ENCODE results near the gene PROP1.
"Not testable (repeated sequence)": the region's sequence is repeated elsewhere in the genome, so short reads cannot be mapped to it uniquely, and the experiment has no call there.

The PROP1 gene

GRCh38 chr5:177981296-177982071 is 14.6 kb downstream of the PROP1 start:
- Histone ChIP-seq H3K27ac (ENCODE audit: low read depth, low read length) (no peak overlapping the region), H3K4me1 (ENCODE audit: insufficient read depth, low read length) (no peaks in the 10 kb centered on the region), H3K9me3 (ENCODE audit: insufficient read depth, low read depth, low read length) (no peaks in the 10 kb centered on the region), H3K4me3 (ENCODE audit: low read length) (no peak overlapping the region), H3K9ac (ENCODE audit: low read depth, low read length) (no peak overlapping the region), H3K27me3 (ENCODE audit: insufficient read depth, low read length) (peaks cover 43% of the 10 kb centered on the region), H3K36me3 (ENCODE audit: insufficient read depth, low read length) (no peaks in the 10 kb centered on the region)
- 84% methylated on average over 24 of the region's 26 CpGs for WGBS

- Histone ChIP-seq H3K4me1 (ENCODE audit: insufficient read depth, low read length) (no peaks in the 10 kb centered on the region), H3K9ac (ENCODE audit: low read depth, low read length) (no peak overlapping the region), H3K4me3 (ENCODE audit: low read length) (no peak overlapping the region), H3K9me3 (ENCODE audit: insufficient read depth, low read depth, low read length) (no peaks in the 10 kb centered on the region), H3K27me3 (ENCODE audit: insufficient read depth, low read length) (peaks cover 36% of the 10 kb centered on the region), H3K36me3 (ENCODE audit: insufficient read depth, low read length) (no peaks in the 10 kb centered on the region), H3K27ac (ENCODE audit: low read depth, low read length) (no peak overlapping the region)
- WGBS = 74% methylated on average over 10 of the region's 10 CpGs
These were observed 15.3 kb downstream of the PROP1 start for GRCh38 chr5:177980743-177981151.

- WGBS = 75% methylated on average over 3 of the region's 8 CpGs
These were observed 18.4 kb downstream of the PROP1 start for GRCh38 chr5:177977600-177977999.

GRCh38 chr5:177973066-177973635 is 22.9 kb downstream of the PROP1 start:
- WGBS = 88% methylated on average over 4 of the region's 5 CpGs
- H3K9ac ChIP-seq (ENCODE audit: low read depth, low read length) = no peak overlapping the region
- no peaks in the 10 kb centered on the region for H3K36me3 ChIP-seq (ENCODE audit: insufficient read depth, low read length)
- H3K4me1 ChIP-seq (ENCODE audit: insufficient read depth, low read length) = no peaks in the 10 kb centered on the region
- no peak overlapping the region for H3K27ac ChIP-seq (ENCODE audit: low read depth, low read length)
- no peaks in the 10 kb centered on the region for H3K9me3 ChIP-seq (ENCODE audit: insufficient read depth, low read depth, low read length)
- H3K27me3 ChIP-seq (ENCODE audit: insufficient read depth, low read length) = no peaks in the 10 kb centered on the region
- H3K4me3 ChIP-seq (ENCODE audit: low read length) = no peak overlapping the region

More at GRCh38 chr5:177977600-177977999, 18.4 kb downstream of the PROP1 start:
- H3K9ac ChIP-seq (ENCODE audit: low read depth, low read length); H3K9me3 ChIP-seq (ENCODE audit: insufficient read depth, low read depth, low read length); H3K4me3 ChIP-seq (ENCODE audit: low read length); H3K4me1 ChIP-seq (ENCODE audit: insufficient read depth, low read length); H3K27ac ChIP-seq (ENCODE audit: low read depth, low read length); H3K36me3 ChIP-seq (ENCODE audit: insufficient read depth, low read length); H3K27me3 ChIP-seq (ENCODE audit: insufficient read depth, low read length): not testable (repeated sequence)

- no peak overlapping the region for H3K4me3 ChIP-seq (ENCODE audit: low read length)
- 94% methylated on average over 4 of the region's 4 CpGs for WGBS
These were observed 23.4 kb downstream of the PROP1 start for GRCh38 chr5:177972613-177973012.

GRCh38 chr5:177972014-177972413 is 24.0 kb downstream of the PROP1 start:
- not testable (repeated sequence) for H3K27me3 ChIP-seq (ENCODE audit: insufficient read depth, low read length); H3K9ac ChIP-seq (ENCODE audit: low read depth, low read length); H3K4me3 ChIP-seq (ENCODE audit: low read length); H3K36me3 ChIP-seq (ENCODE audit: insufficient read depth, low read length); H3K4me1 ChIP-seq (ENCODE audit: insufficient read depth, low read length); H3K9me3 ChIP-seq (ENCODE audit: insufficient read depth, low read depth, low read length); H3K27ac ChIP-seq (ENCODE audit: low read depth, low read length)
- 94% methylated on average over 10 of the region's 10 CpGs for WGBS

More at GRCh38 chr5:177972613-177973012, 23.4 kb downstream of the PROP1 start:
- no peaks in the 10 kb centered on the region for H3K27me3 ChIP-seq (ENCODE audit: insufficient read depth, low read length)
- no peak overlapping the region for H3K9ac ChIP-seq (ENCODE audit: low read depth, low read length)
- no peak overlapping the region for H3K27ac ChIP-seq (ENCODE audit: low read depth, low read length)
- no peaks in the 10 kb centered on the region for H3K9me3 ChIP-seq (ENCODE audit: insufficient read depth, low read depth, low read length)
- no peaks in the 10 kb centered on the region for H3K36me3 ChIP-seq (ENCODE audit: insufficient read depth, low read length)
- no peaks in the 10 kb centered on the region for H3K4me1 ChIP-seq (ENCODE audit: insufficient read depth, low read length)

- H3K9me3 ChIP-seq (ENCODE audit: insufficient read depth, low read depth, low read length) = no peaks in the 10 kb centered on the region
- H3K4me1 ChIP-seq (ENCODE audit: insufficient read depth, low read length) = no peaks in the 10 kb centered on the region
- H3K27me3 ChIP-seq (ENCODE audit: insufficient read depth, low read length) = no peaks in the 10 kb centered on the region
- H3K9ac ChIP-seq (ENCODE audit: low read depth, low read length) = no peak overlapping the region
- H3K4me3 ChIP-seq (ENCODE audit: low read length) = no peak overlapping the region
- H3K27ac ChIP-seq (ENCODE audit: low read depth, low read length) = no peak overlapping the region
- WGBS = 92% methylated on average over 8 of the region's 8 CpGs
- no peaks in the 10 kb centered on the region for H3K36me3 ChIP-seq (ENCODE audit: insufficient read depth, low read length)
These were observed 27.3 kb downstream of the PROP1 start for GRCh38 chr5:177968661-177969211.

GRCh38 chr5:177967221-177967887 is 28.7 kb downstream of the PROP1 start:
- no peak overlapping the region for H3K9ac ChIP-seq (ENCODE audit: low read depth, low read length)
- no peak overlapping the region for H3K4me3 ChIP-seq (ENCODE audit: low read length)
- no peaks in the 10 kb centered on the region for H3K4me1 ChIP-seq (ENCODE audit: insufficient read depth, low read length)
- H3K27ac ChIP-seq (ENCODE audit: low read depth, low read length) = no peak overlapping the region
- WGBS = 97% methylated on average over 8 of the region's 9 CpGs
- no peaks in the 10 kb centered on the region for H3K36me3 ChIP-seq (ENCODE audit: insufficient read depth, low read length)
- H3K27me3 ChIP-seq (ENCODE audit: insufficient read depth, low read length) = no peaks in the 10 kb centered on the region
- H3K9me3 ChIP-seq (ENCODE audit: insufficient read depth, low read depth, low read length) = no peaks in the 10 kb centered on the region

GRCh38 chr5:177966839-177967166 is 29.2 kb downstream of the PROP1 start:
- no peaks in the 10 kb centered on the region for H3K27me3 ChIP-seq (ENCODE audit: insufficient read depth, low read length)
- H3K4me1 ChIP-seq (ENCODE audit: insufficient read depth, low read length) = no peaks in the 10 kb centered on the region
- WGBS = 87% methylated on average over 7 of the region's 7 CpGs
- no peaks in the 10 kb centered on the region for H3K9me3 ChIP-seq (ENCODE audit: insufficient read depth, low read depth, low read length)
- H3K36me3 ChIP-seq (ENCODE audit: insufficient read depth, low read length) = no peaks in the 10 kb centered on the region
- H3K4me3 ChIP-seq (ENCODE audit: low read length) = no peak overlapping the region
- H3K9ac ChIP-seq (ENCODE audit: low read depth, low read length) = no peak overlapping the region
- H3K27ac ChIP-seq (ENCODE audit: low read depth, low read length) = no peak overlapping the region

- Histone ChIP-seq H3K36me3 (ENCODE audit: insufficient read depth, low read length) (no peaks in the 10 kb centered on the region), H3K27me3 (ENCODE audit: insufficient read depth, low read length) (no peaks in the 10 kb centered on the region), H3K4me3 (ENCODE audit: low read length) (no peak overlapping the region), H3K9ac (ENCODE audit: low read depth, low read length) (no peak overlapping the region), H3K27ac (ENCODE audit: low read depth, low read length) (no peak overlapping the region), H3K4me1 (ENCODE audit: insufficient read depth, low read length) (no peaks in the 10 kb centered on the region), H3K9me3 (ENCODE audit: insufficient read depth, low read depth, low read length) (no peaks in the 10 kb centered on the region)
- 89% methylated on average over 19 of the region's 19 CpGs for WGBS
These were observed 29.8 kb downstream of the PROP1 start for GRCh38 chr5:177966009-177966838.

Data from HUES64 (cell line).